Measurements from ENCODE around the gene ZBTB3.
"Not testable (repeated sequence)": the region's sequence is repeated elsewhere in the genome, so short reads cannot be mapped to it uniquely, and the experiment has no call there.

ZBTB3 gene

DNA sequence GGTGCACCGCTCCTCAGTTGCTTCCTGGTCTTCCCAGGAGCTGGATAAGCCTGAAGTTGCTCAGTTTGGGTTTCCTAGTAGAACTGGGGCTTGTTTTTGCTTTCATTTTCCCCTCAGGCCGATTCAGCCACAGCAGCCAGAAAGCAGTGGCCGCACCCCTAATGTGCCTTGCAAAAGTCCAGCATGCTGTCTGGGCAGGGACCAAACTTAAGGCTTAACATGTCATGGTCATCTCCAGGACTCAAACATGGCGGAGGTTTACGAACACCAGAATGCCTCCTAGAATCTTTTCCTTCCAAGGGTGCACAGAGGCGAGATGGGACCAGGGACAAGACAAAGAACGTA, 44.0 kb downstream of the ZBTB3 start:
- peak overlapping the region; percentile 99 for H3K4me3 ChIP-seq (ENCODE audit: low read depth, low read length)
- H3K4me1 ChIP-seq (ENCODE audit: control insufficient read depth, insufficient read depth, low read length) = peaks cover 8% of the 10 kb centered on the region
- no peaks in the 10 kb centered on the region for H3K27me3 ChIP-seq (ENCODE audit: control insufficient read depth, insufficient read depth, low read length)
- peaks cover 17% of the 10 kb centered on the region for H3K36me3 ChIP-seq (ENCODE audit: control insufficient read depth, insufficient read depth, low read length)
- H3K9ac ChIP-seq (ENCODE audit: low read depth, low read length) = peak overlapping the region; percentile 93
- H3K9me3 ChIP-seq (ENCODE audit: control insufficient read depth, insufficient read depth, low read length) = no peaks in the 10 kb centered on the region

DNA sequence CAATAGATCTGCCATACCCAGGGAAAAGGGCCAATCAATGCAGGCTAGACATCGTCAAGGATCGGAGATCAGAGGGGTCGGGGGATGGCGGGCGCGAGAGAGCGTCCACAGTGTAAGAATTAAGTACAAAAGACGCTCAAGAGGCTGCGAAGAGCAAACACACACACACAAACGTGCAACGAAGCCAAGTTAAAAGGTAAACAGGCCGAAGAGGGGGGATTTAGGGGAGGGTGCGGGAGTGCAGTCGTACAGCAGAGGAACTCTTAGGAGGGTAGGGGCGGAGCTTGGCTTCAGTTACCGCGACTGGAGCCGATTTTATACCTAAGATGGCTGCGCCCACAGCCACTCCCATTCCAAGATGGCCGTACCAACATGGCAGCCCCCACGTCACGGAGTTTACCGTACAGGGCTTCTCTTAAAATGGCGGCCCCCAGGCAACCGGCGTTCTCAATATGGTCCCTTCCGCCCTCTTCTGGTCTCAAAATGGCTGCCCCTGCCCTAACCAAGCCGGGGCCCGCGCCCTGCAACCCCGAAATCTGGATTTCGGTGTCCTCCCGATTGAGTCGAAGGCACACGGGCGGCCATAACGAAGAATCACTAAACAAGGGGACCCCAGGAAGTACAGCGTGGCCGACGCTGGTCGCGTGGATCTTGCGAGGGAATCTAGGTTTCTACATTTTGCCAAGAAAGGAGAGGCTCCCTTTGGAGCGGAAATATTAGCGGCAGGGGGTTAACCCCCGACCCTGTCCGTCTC, 44.5 kb downstream of the ZBTB3 start:
- peaks cover 8% of the 10 kb centered on the region for H3K4me1 ChIP-seq (ENCODE audit: control insufficient read depth, insufficient read depth, low read length)
- peak overlapping the region; percentile 93 for H3K9ac ChIP-seq (ENCODE audit: low read depth, low read length)
- H3K36me3 ChIP-seq (ENCODE audit: control insufficient read depth, insufficient read depth, low read length) = peaks cover 13% of the 10 kb centered on the region

DNA sequence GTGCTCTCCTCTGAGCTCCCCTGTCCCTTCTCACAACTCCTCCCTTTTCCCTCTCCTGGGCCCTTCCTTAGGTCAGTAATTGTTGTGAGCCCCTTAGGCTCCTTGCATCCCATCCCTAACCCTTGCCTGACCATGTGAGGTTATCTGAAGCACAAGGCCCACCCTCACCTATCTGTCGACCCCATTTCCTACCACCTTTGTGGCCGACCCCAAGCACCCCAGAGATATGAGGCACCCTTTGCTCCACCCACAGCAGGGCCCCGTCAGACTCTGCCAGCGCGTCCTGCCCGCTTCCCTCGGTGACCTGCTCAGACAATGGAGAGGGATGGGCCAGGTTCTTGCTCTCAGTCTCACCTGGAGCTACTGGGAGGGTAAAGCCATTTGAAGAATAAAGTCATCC, 45.2 kb downstream of the ZBTB3 start:
- Histone ChIP-seq H3K9ac (ENCODE audit: low read depth, low read length) (peak overlapping the region; percentile 93), H3K4me3 (ENCODE audit: low read depth, low read length) (peak overlapping the region; percentile 99), H3K9me3 (ENCODE audit: control insufficient read depth, insufficient read depth, low read length) (no peaks in the 10 kb centered on the region), H3K4me1 (ENCODE audit: control insufficient read depth, insufficient read depth, low read length) (peaks cover 8% of the 10 kb centered on the region), H3K27me3 (ENCODE audit: control insufficient read depth, insufficient read depth, low read length) (no peaks in the 10 kb centered on the region), H3K36me3 (ENCODE audit: control insufficient read depth, insufficient read depth, low read length) (peaks cover 10% of the 10 kb centered on the region)

More for the DNA sequence above, 44.5 kb downstream of the ZBTB3 start:
- H3K27me3 ChIP-seq (ENCODE audit: control insufficient read depth, insufficient read depth, low read length) = no peaks in the 10 kb centered on the region
- H3K4me3 ChIP-seq (ENCODE audit: low read depth, low read length) = peak overlapping the region; percentile 99
- H3K9me3 ChIP-seq (ENCODE audit: control insufficient read depth, insufficient read depth, low read length) = no peaks in the 10 kb centered on the region

DNA sequence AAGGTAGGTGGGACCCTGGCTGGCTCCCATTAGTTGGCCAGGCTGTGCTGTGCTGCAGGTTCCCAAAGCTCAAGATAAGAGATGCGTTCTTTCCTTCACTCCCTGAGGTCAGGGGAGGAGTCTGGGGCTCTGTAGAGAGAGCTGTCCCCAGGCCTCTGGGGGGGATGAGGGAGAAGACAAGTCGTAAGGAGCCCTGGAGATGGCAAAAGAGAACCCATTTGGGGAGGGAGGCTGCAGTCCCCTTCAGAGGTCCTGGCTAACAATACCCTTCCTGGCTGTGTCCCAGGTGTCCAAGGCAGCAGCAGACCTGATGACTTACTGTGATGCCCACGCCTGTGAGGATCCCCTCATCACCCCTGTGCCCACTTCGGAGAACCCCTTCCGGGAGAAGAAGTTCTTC, 45.6 kb downstream of the ZBTB3 start:
- peaks cover 10% of the 10 kb centered on the region for H3K36me3 ChIP-seq (ENCODE audit: control insufficient read depth, insufficient read depth, low read length)
- H3K9me3 ChIP-seq (ENCODE audit: control insufficient read depth, insufficient read depth, low read length) = no peaks in the 10 kb centered on the region
- H3K4me1 ChIP-seq (ENCODE audit: control insufficient read depth, insufficient read depth, low read length) = peaks cover 8% of the 10 kb centered on the region
- peak overlapping the region; percentile 99 for H3K4me3 ChIP-seq (ENCODE audit: low read depth, low read length)
- H3K9ac ChIP-seq (ENCODE audit: low read depth, low read length) = peak overlapping the region; percentile 93
- no peaks in the 10 kb centered on the region for H3K27me3 ChIP-seq (ENCODE audit: control insufficient read depth, insufficient read depth, low read length)

DNA sequence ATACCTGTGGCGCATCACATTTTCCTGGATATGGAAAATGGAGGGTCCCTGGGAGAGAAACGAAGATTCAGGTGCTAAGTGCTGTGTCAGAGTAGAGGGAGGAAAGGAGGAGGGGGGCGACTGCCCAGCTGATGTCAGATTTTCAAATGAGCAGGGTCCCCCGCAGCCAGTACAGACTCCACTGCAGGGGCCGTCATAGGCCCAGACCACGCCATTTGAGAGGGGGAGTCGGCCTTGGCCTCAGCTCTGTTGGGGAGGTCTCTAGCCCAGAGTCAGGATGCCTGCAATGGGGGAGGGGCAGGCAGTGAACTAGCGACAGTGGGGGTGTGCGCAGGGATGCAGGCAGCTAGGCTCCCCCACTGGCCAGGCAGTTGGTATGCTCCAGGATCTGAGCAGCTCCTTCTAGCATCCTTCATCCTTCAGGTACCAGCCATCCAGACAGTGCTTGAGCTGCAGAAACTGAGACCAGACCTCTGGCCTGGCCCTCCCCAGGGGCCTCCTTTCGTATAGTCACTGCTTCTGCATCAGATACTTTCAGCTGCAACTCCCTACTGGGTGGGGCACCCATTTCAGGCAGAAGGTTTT, 46.6 kb downstream of the ZBTB3 start, which contains the start of the genes BSCL2 and GNG3:
BSCL2 (minus strand) TSS at position 148 of the 585 bp plus-strand sequence. CDS start 229 bp downstream, outside the sequence.
GNG3 (plus strand) TSS at position 400 of the 585 bp plus-strand sequence. CDS start 620 bp downstream, outside the sequence.
- Histone ChIP-seq H3K4me3 (ENCODE audit: low read depth, low read length) (peak within 1 kb of the TSS; percentile 99), H3K27me3 (ENCODE audit: control insufficient read depth, insufficient read depth, low read length) (no peaks in the 10 kb centered on the region), H3K4me1 (ENCODE audit: control insufficient read depth, insufficient read depth, low read length) (peaks cover 8% of the 10 kb centered on the region), H3K9me3 (ENCODE audit: control insufficient read depth, insufficient read depth, low read length) (no peaks in the 10 kb centered on the region), H3K36me3 (ENCODE audit: control insufficient read depth, insufficient read depth, low read length) (peaks cover 8% of the 10 kb centered on the region), H3K9ac (ENCODE audit: low read depth, low read length) (peak within 1 kb of the TSS; percentile 74)

DNA sequence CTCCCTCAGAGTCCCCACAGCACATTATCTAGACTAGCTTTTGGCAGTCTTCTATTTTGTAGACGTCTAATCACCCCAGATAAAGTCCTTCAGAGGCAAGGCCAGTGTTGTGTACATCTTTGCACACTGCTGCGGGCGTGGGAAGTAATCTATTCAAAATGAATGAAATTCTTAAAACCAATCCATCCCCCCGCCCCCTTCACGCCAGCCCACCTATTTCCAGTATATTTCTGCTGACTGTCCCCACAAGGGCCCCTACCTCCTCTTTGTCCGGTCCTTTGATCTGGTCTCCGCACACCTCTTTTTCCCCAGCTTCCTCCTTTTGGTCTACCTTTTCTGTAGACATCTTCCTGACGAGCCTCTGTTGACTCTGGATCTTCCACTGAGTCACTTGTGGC, 47.1 kb downstream of the ZBTB3 start:
- peaks cover 5% of the 10 kb centered on the region for H3K36me3 ChIP-seq (ENCODE audit: control insufficient read depth, insufficient read depth, low read length)
- H3K4me1 ChIP-seq (ENCODE audit: control insufficient read depth, insufficient read depth, low read length) = peaks cover 8% of the 10 kb centered on the region
- H3K4me3 ChIP-seq (ENCODE audit: low read depth, low read length) = peak overlapping the region; percentile 94
- H3K27me3 ChIP-seq (ENCODE audit: control insufficient read depth, insufficient read depth, low read length) = no peaks in the 10 kb centered on the region
- H3K9ac ChIP-seq (ENCODE audit: low read depth, low read length) = peak overlapping the region; percentile 74
- no peaks in the 10 kb centered on the region for H3K9me3 ChIP-seq (ENCODE audit: control insufficient read depth, insufficient read depth, low read length)

DNA sequence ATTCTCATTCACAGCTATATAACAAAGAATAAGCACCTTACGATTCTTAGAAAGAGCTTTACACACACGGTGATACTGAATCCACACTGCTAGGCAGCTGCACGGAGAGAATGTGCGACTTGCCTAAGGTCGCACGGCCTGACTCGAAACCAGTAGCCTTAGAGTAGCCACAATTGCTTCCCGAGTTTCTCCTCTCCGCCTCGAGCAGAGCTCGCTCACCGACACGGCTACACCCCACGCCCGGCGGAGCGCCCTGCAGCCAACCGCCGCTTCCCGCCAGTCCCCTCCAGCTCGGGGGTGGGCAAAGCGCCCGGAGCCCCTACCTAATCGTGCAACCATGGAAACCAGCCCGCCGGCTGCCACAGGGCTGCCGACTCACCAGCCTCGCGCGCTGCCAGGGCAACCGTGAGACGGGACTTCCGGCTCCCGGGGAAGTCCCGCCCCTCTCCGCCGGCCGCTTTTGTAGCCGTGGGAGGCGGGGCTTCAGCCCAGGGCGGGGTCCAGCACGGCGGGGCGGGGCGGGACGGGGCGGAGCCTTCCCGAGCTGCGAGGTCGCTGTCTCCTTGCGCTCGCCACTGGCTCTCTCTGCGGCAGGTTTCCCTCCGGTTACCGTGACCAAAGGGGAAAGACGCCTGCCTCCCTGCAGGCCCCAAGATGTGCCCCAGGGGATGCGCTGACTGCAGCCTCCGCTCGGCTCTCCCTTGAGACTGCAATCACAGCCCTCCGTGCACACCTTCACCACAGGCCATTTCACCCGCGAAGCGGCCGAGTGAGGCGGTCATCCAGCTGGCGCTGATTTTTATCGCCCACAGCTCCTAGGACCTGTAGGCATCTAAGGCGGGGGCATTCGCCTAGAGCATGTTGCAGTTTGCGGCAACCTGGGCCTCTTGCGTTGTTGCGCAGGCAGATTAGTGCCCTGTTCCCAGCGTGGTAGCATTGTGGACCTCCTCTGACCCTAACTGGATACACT, 47.8 kb downstream of the ZBTB3 start:
- Histone ChIP-seq H3K36me3 (ENCODE audit: control insufficient read depth, insufficient read depth, low read length) (peaks cover 3% of the 10 kb centered on the region), H3K4me1 (ENCODE audit: control insufficient read depth, insufficient read depth, low read length) (peaks cover 8% of the 10 kb centered on the region), H3K4me3 (ENCODE audit: low read depth, low read length) (peak overlapping the region; percentile 94)

DNA sequence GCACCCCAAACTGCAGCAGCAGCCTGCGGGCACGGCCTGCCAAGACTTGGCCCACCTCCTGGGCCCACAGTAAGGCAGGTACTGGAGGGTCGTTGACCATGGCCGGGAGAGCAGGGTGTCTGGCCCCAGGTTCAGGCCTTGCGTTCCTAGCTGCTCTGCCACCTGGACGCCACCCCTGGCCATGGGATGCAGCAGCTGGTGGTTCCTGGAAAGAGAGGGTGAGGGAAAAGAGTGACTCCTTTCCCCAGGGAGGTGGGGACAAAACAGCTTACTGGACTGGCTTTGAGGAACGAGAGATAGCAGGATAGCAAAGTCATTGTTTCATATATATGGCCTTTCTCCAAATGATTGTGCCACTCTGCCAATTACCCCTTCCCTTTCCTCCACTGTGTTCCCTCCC, 48.5 kb downstream of the ZBTB3 start:
- no peak overlapping the region for H3K9ac ChIP-seq (ENCODE audit: low read depth, low read length)
- no peaks in the 10 kb centered on the region for H3K9me3 ChIP-seq (ENCODE audit: control insufficient read depth, insufficient read depth, low read length)
- H3K4me3 ChIP-seq (ENCODE audit: low read depth, low read length) = peak overlapping the region; percentile 77
- H3K36me3 ChIP-seq (ENCODE audit: control insufficient read depth, insufficient read depth, low read length) = peaks cover 5% of the 10 kb centered on the region
- H3K4me1 ChIP-seq (ENCODE audit: control insufficient read depth, insufficient read depth, low read length) = peaks cover 8% of the 10 kb centered on the region
- H3K27me3 ChIP-seq (ENCODE audit: control insufficient read depth, insufficient read depth, low read length) = no peaks in the 10 kb centered on the region

More for the DNA sequence above, 47.8 kb downstream of the ZBTB3 start:
- peak overlapping the region; percentile 74 for H3K9ac ChIP-seq (ENCODE audit: low read depth, low read length)
- no peaks in the 10 kb centered on the region for H3K9me3 ChIP-seq (ENCODE audit: control insufficient read depth, insufficient read depth, low read length)
- H3K27me3 ChIP-seq (ENCODE audit: control insufficient read depth, insufficient read depth, low read length) = no peaks in the 10 kb centered on the region

DNA sequence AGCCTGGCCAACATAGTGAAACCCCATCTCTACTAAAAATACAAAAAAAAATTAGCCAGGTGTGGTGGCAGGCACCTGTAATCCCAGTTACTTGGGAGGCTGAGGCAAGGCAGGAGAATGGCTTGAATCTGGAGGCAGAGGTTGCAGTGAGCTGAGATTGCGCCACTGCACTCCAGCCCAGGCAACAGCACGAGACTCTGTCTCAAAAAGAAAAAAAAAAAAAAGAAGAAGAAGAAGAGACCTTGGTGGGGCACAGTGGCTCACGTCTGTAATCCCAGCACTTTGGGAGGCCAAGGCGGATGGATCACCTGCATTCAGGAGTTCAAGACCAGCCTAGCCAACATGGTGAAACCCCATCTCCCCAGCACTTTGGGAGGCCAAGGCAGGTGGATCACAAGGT, 50.0 kb downstream of the ZBTB3 start:
- H3K36me3 ChIP-seq (ENCODE audit: control insufficient read depth, insufficient read depth, low read length); H3K9me3 ChIP-seq (ENCODE audit: control insufficient read depth, insufficient read depth, low read length); H3K4me1 ChIP-seq (ENCODE audit: control insufficient read depth, insufficient read depth, low read length); H3K27me3 ChIP-seq (ENCODE audit: control insufficient read depth, insufficient read depth, low read length); H3K9ac ChIP-seq (ENCODE audit: low read depth, low read length); H3K4me3 ChIP-seq (ENCODE audit: low read depth, low read length): not testable (repeated sequence)

DNA sequence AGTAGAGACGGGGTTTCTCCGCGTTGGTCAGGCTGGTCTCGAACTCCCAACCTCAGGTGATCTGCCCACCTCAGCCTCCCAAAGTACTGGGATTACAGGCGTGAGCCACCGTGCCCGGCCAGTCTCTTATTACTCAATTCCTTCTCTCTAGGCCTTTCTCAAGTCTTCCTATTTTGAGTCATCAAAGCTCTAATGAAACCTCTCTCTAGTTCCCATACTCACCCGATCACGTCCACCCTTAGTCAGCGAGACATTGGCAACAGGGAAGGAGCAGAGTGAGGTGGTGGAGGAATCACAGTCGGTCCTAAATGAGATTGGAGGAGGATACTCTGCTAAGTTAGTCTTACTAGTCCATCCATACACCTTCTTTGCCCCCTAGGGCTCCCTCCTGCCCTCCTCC, 51.7 kb downstream of the ZBTB3 start:
- Histone ChIP-seq H3K4me1 (ENCODE audit: control insufficient read depth, insufficient read depth, low read length) (no peaks in the 10 kb centered on the region), H3K27me3 (ENCODE audit: control insufficient read depth, insufficient read depth, low read length) (no peaks in the 10 kb centered on the region), H3K36me3 (ENCODE audit: control insufficient read depth, insufficient read depth, low read length) (peaks cover 5% of the 10 kb centered on the region), H3K9ac (ENCODE audit: low read depth, low read length) (no peak overlapping the region), H3K4me3 (ENCODE audit: low read depth, low read length) (no peak overlapping the region), H3K9me3 (ENCODE audit: control insufficient read depth, insufficient read depth, low read length) (no peaks in the 10 kb centered on the region)

Measured in iPS-15b (cell line).